SH-SY5Y (cell line): ENCODE measurements around the gene HCFC2.

Experiments
- GATA2 ChIP-seq: IDR thresholded peaks from 2 replicates; pipeline ENCODE4 v1.6.1; 2011; ENCODE audit warnings: mild to moderate bottlenecking, low read depth, low read length
- GATA3 ChIP-seq: IDR thresholded peaks from 2 replicates; pipeline ENCODE4 v1.6.1; 2011; ENCODE audit warnings: low read depth, mild to moderate bottlenecking, low read length, moderate library complexity

GRCh38 chr12:104150416-104150815, 86.1 kb downstream of the HCFC2 start:
- TF ChIP-seq GATA3 (no peak), GATA2 (no peak)
